Fibroblast of lung (primary cell): ENCODE data around the gene CC2D1A. TPM values are rescaled to one million over a fixed set of nuclear protein-coding genes. Genes with fewer than 3 reads are reported as not detected.

ENCODE experiments used
- DNase-seq, 2 donors: peaks; one replicate each; pipeline versions ENCODE4 v3.0.0 to v3.0.0-alpha.2; 2010; ENCODE audit warnings: low read depth in 2 of 2
- H2AFZ ChIP-seq: 2 replicates; pipeline ENCODE4 v1.5.1; 2012; ENCODE audit warnings: low read length, control low read depth, inconsistent platforms
- H3K27ac ChIP-seq: 2 replicates; pipeline ENCODE4 v1.5.1; 2011; ENCODE audit warnings: low read length, control low read depth; ENCODE audit not compliant: insufficient read depth
- H3K27me3 ChIP-seq: 2 replicates; pipeline ENCODE4 v1.5.1; 2011; ENCODE audit warnings: mild to moderate bottlenecking, low read length; ENCODE audit not compliant: control insufficient read depth, insufficient read depth
- H3K36me3 ChIP-seq: 2 replicates; pipeline ENCODE4 v1.5.1; 2011; ENCODE audit warnings: low read length; ENCODE audit not compliant: control insufficient read depth, insufficient read depth
- H3K4me1 ChIP-seq: 2 replicates; pipeline ENCODE4 v1.5.1; 2011; ENCODE audit warnings: low read length; ENCODE audit not compliant: control insufficient read depth, insufficient read depth; ENCODE audit errors: extremely low read depth
- H3K4me2 ChIP-seq: 2 replicates; pipeline ENCODE4 v1.5.1; 2011; ENCODE audit warnings: low read length, control low read depth; ENCODE audit not compliant: insufficient read depth; ENCODE audit errors: extremely low read depth
- H3K4me3 ChIP-seq, 4 experiments: fragments of 200-600 bp in 1 of 4; sonication (generic) in 1 of 4; replicated peaks in 1 of 4; 2 replicates each; pipeline ENCODE4 v1.5.1; 2011 to 2016; ENCODE audit warnings: low read length in 4 of 4, low read depth in 3 of 4, mild to moderate bottlenecking in 3 of 4, control low read depth in 2 of 4, inconsistent platforms in 1 of 4, mixed read lengths in 1 of 4; ENCODE audit not compliant: insufficient read depth in 1 of 4; ENCODE audit errors: control extremely low read depth in 1 of 4
- H3K79me2 ChIP-seq: 2 replicates; pipeline ENCODE4 v1.5.1; 2012; ENCODE audit warnings: mild to moderate bottlenecking, low read length, inconsistent platforms; ENCODE audit not compliant: control insufficient read depth, insufficient read depth
- H3K9ac ChIP-seq: 2 replicates; pipeline ENCODE4 v1.5.1; 2011; ENCODE audit warnings: mild to moderate bottlenecking, low read length, control low read depth; ENCODE audit not compliant: insufficient read depth
- H3K9me3 ChIP-seq: 2 replicates; pipeline ENCODE4 v1.5.1; 2012; ENCODE audit warnings: low read depth, low read length; ENCODE audit not compliant: control insufficient read depth, insufficient read depth
- H4K20me1 ChIP-seq: 2 replicates; pipeline ENCODE4 v1.5.1; 2011; ENCODE audit warnings: low read length; ENCODE audit not compliant: control insufficient read depth, insufficient read depth; ENCODE audit errors: extremely low read depth
- CTCF ChIP-seq, 2 donors: IDR thresholded peaks in 1 of 2; conservative IDR thresholded peaks in 1 of 2; 1 replicate in 1 of 2; 2 replicates in 1 of 2; pipeline ENCODE4 v1.5.1; 2011 to 2012; ENCODE audit warnings: low read length in 2 of 2, control low read depth in 1 of 2, inconsistent platforms in 1 of 2, low read depth in 1 of 2, mild to moderate bottlenecking in 1 of 2
- EZH2 ChIP-seq: IDR thresholded peaks from 2 replicates; pipeline ENCODE4 v1.5.1; 2012; ENCODE audit warnings: low read length, control low read depth, mild to moderate bottlenecking; ENCODE audit errors: missing control alignments
- polyA plus RNA-seq, 2 donors: library from polyadenylated mRNA; depleted of rRNA in 1 of 2; stranded (reverse) in 1 of 2; unstranded in 1 of 2; fragments of >200 nt; gene quantifications; 2 replicates each; pipeline ENCODE4 v1.2.1, GENCODE V29; 2011 to 2012; ENCODE audit warnings: missing spikeins in 1 of 2
- total RNA-seq: library from RNA; depleted of rRNA; stranded (reverse); fragments of >200 nt; gene quantifications from 2 replicates; pipeline ENCODE4 v1.2.1, GENCODE V29; 2014

CC2D1A gene
- total and polyA plus RNA-seq, 2 donors (not counting 1 experiment from before 2014, with no cell fraction given): 7.0 to 10.6 TPM

- H3K9ac ChIP-seq: no peak overlapping the region
- H3K4me3 ChIP-seq: no peak overlapping the region
- H3K79me2 ChIP-seq: no peaks in the 10 kb centered on the region
- TF ChIP-seq EZH2 (no peak), CTCF (conservative IDR thresholded peaks at IDR 0.05 in 1 of 2, IDR thresholded peaks at IDR 0.05 in 1 of 2; ENCODE audit: low read depth in 1 of 2, low read length in 2 of 2) (no peak)
- H3K9me3 ChIP-seq: no peaks in the 10 kb centered on the region
- no peak overlapping the region for H3K27ac ChIP-seq
- H3K4me2 ChIP-seq: no peak overlapping the region
- H4K20me1 ChIP-seq: no peaks in the 10 kb centered on the region
- H3K27me3 ChIP-seq: no peaks in the 10 kb centered on the region
- H3K36me3 ChIP-seq: peaks cover 22% of the 10 kb centered on the region
- no peak for DNase-seq
- H2AFZ ChIP-seq: no peak overlapping the region
- no peaks in the 10 kb centered on the region for H3K4me1 ChIP-seq
Measured at GRCh38 chr19:13923194-13923987, 17.4 kb downstream of the CC2D1A start.

- H4K20me1 ChIP-seq: no peaks in the 10 kb centered on the region
- no peaks in the 10 kb centered on the region for H3K9me3 ChIP-seq
- no peak overlapping the region for H3K4me2 ChIP-seq
- H2AFZ ChIP-seq: no peak overlapping the region
- H3K27me3 ChIP-seq: no peaks in the 10 kb centered on the region
- peaks cover 14% of the 10 kb centered on the region for H3K36me3 ChIP-seq
- H3K79me2 ChIP-seq: no peaks in the 10 kb centered on the region
- H3K4me1 ChIP-seq: no peaks in the 10 kb centered on the region
- H3K4me3 ChIP-seq: no peak overlapping the region
- H3K27ac ChIP-seq: no peak overlapping the region
- no peak overlapping the region for H3K9ac ChIP-seq
- DNase-seq: no peak
- TF ChIP-seq CTCF (conservative IDR thresholded peaks at IDR 0.05 in 1 of 2, IDR thresholded peaks at IDR 0.05 in 1 of 2; ENCODE audit: low read depth in 1 of 2, low read length in 2 of 2): no peak
- TF ChIP-seq EZH2: no peak
Measured at GRCh38 chr19:13926010-13926409, 20.0 kb downstream of the CC2D1A start.

GRCh38 chr19:13926715-13927114, 20.7 kb downstream of the CC2D1A start:
- no peaks in the 10 kb centered on the region for H3K27me3 ChIP-seq
- peaks cover 13% of the 10 kb centered on the region for H3K36me3 ChIP-seq
- H4K20me1 ChIP-seq: no peaks in the 10 kb centered on the region
- no peaks in the 10 kb centered on the region for H3K9me3 ChIP-seq
- H3K9ac ChIP-seq: no peak overlapping the region
- H3K27ac ChIP-seq: no peak overlapping the region
- no peak overlapping the region for H3K4me2 ChIP-seq
- no peak overlapping the region for H2AFZ ChIP-seq
- H3K4me1 ChIP-seq: no peaks in the 10 kb centered on the region
- H3K4me3 ChIP-seq: no peak overlapping the region
- DNase-seq: no peak
- TF ChIP-seq CTCF (conservative IDR thresholded peaks at IDR 0.05 in 1 of 2, IDR thresholded peaks at IDR 0.05 in 1 of 2; ENCODE audit: low read depth in 1 of 2, low read length in 2 of 2) (no peak), EZH2 (no peak)
- no peaks in the 10 kb centered on the region for H3K79me2 ChIP-seq
